GM19455 (cell line): ENCODE results near the gene LPCAT1.
"Not testable (repeated sequence)": the region's sequence is repeated elsewhere in the genome, so short reads cannot be mapped to it uniquely, and the experiment has no call there.

Source experiments
- ATAC-seq: cut with Tn5 transposase; IDR thresholded peaks from one replicate; pipeline ENCODE4 v1.9.1; 2021; ENCODE audit not compliant: unreplicated experiment

The LPCAT1 gene

GRCh38 chr5:1468629-1469527, 54.9 kb downstream of the LPCAT1 start:
- ATAC-seq: no peak

DNA sequence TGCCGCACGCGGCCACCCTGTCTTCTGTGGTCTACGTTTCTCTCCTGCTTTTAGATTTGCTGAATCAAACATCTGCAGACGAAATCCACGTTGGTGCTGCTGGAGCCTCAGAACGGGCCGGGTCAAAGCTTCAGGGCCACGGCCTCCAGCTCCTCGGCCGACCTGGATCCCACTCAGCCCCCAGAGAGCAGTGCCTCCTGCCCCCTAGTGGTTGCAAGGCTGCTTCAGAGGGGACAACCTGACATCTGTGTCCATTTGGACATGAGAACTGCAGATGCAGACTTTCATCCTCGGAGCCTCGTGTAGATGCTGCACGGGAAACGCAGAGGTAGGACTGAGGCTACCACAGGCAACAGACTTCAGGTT, 55.5 kb downstream of the LPCAT1 start:
- no peak for ATAC-seq

GRCh38 chr5:1467341-1468246, 56.2 kb downstream of the LPCAT1 start:
- ATAC-seq: no peak

DNA sequence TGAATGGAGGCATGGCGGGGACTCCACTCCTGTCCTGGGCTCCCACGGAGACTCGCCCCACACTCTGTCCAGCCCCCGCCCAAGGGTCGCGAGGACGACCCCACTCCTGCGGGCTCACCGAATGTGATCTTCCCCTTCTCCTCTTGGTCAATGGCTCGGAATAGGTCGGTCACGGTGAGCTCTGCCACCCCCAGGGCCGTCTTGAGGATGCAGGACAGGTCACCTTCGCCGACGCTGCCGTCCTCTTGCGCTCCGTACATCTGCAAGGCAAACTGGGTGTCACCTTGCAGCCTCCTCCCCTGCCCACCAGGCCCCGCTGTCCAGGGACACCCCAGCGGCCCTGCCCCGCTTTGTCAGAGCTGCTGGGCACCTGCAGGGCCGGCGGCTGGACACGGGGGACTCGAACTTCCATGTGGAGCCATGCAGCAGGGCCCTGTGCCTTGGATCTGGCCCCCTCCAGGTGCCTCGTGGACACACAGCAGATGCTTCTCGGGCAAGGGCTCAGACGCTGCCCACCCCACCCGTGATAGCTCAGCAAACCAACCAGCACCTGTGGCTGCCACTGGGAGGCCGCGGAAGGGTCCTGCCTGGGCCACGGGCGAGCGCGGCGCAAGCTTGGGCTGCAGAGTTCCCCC, 57.0 kb downstream of the LPCAT1 start:
- ATAC-seq: no peak

- ATAC-seq: no peak
Measured at GRCh38 chr5:1465966-1466471, 57.7 kb downstream of the LPCAT1 start.

DNA sequence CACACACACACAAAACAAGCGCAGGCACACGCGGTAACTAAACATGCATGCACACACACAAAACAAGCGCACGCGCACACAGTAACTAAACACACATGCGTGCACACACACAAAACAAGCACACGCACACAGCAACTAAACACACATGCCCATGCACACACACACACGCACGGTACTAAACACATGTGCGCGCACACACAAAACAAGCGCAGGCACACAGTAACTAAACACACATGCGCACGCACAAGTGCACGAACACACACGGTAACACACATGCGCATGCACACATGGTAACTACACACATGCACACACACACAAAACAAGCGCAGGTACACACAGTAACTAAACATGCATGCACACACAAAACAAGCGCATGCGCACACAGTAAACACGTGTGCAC, 58.6 kb downstream of the LPCAT1 start:
- no peak for ATAC-seq

DNA sequence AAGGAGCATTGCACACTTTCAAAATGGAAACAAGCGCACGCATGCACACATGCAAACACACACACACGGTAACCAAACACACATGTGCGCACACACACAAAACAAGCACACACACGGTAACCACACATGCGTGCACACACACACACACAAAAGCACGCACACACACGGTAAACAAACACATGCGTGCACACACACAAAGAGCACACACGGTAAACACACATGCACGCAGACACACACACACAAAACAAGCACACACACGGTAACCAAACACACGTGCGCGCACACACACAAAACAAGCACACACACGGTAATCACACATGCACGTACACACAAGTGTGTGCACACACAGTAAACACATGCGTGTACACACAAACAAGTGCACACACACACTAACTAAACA, 59.2 kb downstream of the LPCAT1 start:
- no peak for ATAC-seq

DNA sequence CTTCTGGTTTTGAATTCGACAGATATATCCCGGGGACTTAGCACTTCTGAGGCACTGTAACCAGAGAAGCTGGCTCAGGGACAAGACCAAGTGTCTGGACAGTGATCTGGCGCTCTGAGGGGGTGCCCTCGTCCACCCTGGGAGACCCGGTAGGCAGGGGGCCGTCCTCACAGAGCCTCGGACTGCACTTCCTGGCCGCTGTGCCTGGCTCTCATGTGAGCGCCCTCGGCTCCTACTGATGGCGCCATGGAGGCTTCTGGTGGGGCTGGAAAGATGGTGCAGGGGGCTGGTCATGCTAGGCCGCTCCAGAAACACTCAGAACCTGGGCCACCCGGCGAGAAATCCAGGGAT, 59.7 kb downstream of the LPCAT1 start:
- no peak for ATAC-seq

GRCh38 chr5:1463326-1464095, 60.2 kb downstream of the LPCAT1 start:
- ATAC-seq: no peak

DNA sequence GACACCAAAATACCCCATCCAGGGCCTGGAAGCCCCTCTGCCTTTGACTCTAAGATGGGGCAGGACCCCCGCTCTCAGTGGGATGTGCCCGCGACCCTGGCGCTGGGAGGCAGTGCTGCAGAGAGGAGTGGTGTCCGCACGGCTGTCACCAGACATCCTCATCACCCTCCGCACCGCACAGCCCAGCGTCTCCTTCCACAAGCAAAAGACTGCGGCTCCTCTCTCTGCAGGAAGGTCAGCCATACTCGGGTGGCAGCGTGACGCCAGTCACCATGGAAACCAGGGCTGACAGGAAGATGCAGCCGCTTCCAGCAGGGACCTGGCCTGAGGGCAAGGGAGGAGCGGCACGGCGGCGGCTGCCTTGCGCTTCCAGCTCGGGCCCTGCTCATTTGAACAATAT, 61.4 kb downstream of the LPCAT1 start:
- ATAC-seq: no peak

DNA sequence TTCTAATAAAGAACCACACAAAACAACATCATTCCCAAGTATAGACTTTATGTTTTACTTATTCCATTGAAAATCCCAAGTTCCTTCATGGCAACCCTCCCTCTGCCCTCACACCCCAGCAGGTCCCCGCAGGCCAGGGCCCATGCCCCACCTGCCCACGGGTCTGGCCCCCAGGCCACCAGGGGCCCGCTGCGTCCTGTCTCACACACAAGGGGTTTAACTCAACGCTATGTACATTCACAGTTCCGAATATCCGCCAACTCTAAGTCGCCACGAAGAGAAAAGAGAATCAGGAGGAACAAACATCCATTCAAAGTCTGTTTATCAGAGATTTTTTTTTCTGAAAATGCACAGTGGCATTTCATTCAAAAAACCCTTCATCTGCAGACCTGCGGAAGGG, 62.4 kb downstream of the LPCAT1 start:
- ATAC-seq: no peak

DNA sequence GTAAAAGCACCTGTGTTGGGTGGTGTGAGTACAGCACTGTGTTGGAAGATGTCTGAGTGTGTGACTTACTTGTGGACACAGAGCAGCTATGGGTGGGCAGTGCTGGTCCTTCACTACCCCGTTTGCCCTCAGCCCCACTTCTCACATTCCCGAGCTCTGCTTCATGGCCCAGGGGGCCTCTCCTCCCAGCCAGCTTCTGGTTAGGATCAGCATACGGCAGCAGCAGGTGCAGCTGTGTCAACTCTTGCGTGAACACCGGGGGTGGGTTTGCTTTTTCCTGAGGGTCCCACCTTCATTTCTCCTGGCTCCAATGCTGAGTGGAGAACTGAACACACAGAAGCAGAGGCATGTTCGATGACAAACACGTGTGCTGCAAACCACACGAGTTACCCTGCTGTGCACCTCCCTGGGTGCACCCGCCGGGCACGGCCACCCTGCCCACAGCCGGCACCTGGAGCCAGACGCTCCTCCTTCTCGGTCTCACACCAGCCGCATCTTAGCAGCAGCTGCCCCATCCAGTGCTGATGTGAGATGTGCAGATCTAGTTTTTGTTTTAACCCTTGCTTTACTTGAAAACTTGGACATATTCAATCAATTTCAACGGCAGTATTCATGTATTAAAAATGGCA, 63.6 kb downstream of the LPCAT1 start:
- no peak for ATAC-seq

- not testable (repeated sequence) for ATAC-seq
Measured at GRCh38 chr5:1459435-1459834, 64.3 kb downstream of the LPCAT1 start.

- not testable (repeated sequence) for ATAC-seq
Measured at GRCh38 chr5:1456110-1456881, 67.5 kb downstream of the LPCAT1 start.

GRCh38 chr5:1453613-1454012, 70.1 kb downstream of the LPCAT1 start:
- ATAC-seq: no peak

DNA sequence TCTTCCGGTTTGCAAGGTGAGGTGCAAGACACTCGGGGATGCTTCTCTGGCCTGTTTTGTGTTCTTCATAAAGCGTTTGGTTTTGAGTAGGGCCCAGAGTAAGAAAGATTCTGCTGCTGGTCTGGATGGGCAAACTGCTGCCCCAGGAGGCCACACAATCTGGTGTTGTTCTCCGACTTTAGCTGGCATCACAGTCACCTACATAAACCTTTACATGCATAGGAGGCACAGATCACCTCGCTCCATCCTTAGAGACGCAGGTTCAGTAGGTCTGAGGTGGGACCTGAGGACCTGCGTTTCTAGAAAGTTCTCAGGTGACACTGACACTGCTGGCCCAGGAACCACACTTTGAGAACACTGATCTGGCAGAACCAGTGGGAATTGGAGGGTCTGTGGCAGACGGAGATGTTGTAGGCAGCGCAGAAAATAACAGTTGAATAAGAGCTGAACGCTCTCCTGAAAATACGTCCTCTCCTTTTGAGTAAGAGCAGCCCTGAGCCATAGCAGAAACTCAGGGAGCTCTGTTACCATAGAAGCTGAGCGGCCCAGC, 74.6 kb downstream of the LPCAT1 start:
- ATAC-seq: no peak

- ATAC-seq: no peak
Measured at GRCh38 chr5:1448511-1449011, 75.2 kb downstream of the LPCAT1 start.

DNA sequence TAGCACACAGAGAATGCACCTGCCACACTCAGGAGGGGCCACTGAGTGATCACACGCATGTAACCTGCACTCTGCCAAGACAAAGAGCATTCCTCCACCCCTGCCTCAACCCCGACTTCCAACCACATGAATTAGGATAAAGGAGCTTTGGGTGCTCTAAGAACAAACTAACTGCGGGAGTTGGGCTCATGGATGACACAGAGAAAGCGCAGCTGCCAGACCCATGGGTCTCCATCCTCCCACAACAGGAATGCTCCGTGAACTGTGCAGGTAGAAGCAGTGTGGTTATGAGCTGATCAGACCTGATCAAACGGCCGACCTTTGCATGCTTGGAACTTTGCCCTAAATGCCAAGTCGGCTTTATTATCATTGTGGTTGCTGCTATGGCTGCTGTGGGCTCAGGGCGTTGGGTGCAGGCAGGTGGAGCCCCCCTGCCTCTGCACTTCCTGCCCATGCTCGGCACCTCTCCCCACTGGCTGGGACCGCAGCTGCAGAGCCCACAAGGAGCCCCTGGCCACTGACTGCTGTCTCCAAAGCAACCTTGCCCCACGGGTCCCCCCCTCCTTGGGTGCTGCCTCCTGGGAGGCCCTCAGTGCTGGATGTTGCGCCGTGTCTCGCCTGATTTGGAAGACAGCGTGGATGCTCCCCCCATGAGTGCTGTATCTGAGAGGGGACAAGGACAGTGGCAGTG, 75.9 kb downstream of the LPCAT1 start:
- ATAC-seq: no peak
